GM21367 (cell line): ENCODE data around the gene THSD7A.

Experiments used
- ATAC-seq: cut with Tn5 transposase; IDR thresholded peaks from one replicate; pipeline ENCODE4 v1.9.1; 2021; ENCODE audit not compliant: unreplicated experiment

THSD7A gene

DNA sequence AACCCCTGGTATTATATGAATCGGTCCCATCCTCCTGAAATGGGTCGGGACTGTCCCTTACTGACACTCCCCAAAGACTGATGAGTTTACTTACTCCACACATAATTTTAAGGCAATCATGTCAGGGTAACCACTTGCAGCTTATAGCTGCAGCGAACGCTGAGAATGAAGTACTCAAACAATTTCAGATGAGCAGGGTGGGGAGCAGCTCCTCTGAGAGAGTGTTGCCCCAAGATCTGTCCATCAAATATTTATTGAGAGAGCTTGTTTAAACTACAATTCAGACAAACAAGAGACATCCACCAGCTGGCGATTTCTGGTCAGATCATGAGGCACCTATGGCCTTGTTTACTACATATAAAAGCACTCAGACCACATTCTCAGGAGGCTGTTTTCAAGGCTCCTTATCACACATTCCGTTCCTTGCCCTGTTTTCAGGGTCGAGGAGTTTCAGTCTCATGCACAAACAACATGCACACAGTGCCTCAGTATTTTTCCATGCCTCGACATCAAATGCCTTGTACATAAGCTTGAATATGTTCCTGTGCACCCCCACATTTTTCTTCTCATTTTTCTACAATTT is 80.1 kb downstream of the THSD7A start:
- no peak for ATAC-seq

DNA sequence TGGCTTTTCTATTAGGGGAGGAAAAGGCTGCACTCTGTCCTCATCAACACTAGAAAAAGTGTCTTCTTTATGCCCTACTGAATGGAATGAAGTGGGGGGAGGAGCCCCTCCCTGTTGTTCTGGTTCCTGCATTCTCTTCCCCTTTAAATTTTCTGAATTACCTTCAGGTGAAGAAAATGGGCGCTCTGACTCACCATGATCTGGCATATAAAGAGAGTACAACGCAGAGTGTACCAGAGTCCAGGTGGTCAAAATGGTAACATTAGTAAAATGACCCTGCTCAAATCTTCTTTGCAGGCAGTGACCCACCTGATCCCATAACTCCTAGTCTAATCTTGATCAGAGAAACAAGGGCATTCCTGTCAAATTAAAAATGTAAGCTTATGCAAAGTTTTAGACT is 80.7 kb downstream of the THSD7A start:
- ATAC-seq = no peak

DNA sequence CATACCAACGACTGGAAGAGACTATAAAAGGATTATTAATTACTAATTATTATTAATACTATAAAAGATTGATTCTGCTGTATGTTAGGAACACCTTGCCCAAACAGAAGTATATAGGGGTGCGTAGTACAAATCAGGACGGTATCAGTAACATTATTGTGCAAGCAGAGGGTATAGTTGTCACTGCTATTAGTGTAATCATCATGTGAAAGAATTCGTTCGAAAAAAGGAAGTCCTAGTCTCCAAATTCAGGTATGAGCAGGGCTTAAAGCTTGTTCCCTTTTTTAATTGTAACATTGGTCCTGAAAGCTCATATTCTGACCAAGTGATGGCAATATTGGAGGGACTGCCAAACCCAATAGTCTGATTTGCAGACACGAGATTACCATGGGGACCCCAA is 81.8 kb downstream of the THSD7A start:
- no peak for ATAC-seq

DNA sequence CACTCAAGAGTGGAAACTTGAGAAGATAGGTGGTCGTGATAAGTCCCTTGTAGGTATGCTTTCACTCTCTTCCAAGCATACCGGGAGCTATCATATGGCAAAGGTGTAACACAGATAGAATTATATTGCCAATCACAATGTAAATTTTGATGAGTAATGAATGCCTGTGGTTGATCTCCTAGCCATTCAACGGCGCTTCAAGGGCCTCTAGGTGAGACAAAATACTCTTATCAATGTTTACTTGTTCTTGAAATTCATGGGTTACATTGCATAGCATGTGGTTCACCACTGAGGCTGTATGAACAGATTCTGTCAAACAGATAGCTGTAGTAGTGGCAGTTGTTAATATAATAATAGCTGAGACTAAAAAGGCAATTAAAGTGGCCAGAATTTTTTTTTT is 82.4 kb downstream of the THSD7A start:
- ATAC-seq = no peak

DNA sequence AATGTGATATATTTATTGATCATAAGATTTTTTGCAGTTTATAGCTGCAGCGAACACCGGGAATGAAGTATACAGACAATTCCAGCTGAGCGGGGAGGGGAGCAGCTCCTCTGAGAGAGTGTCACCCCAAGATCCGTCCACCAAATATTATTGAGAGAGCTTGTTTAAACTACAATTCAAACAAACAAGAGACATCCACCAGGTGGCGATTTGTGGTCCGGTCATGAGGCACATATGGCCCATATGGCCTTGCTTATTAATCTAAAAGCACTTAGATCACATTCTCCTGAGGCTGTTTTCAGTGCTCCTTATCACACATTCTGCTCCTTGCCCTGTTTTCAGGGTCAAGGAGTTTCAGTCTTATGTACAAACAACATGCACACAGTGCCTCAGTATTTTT is 83.1 kb downstream of the THSD7A start:
- ATAC-seq = no peak

DNA sequence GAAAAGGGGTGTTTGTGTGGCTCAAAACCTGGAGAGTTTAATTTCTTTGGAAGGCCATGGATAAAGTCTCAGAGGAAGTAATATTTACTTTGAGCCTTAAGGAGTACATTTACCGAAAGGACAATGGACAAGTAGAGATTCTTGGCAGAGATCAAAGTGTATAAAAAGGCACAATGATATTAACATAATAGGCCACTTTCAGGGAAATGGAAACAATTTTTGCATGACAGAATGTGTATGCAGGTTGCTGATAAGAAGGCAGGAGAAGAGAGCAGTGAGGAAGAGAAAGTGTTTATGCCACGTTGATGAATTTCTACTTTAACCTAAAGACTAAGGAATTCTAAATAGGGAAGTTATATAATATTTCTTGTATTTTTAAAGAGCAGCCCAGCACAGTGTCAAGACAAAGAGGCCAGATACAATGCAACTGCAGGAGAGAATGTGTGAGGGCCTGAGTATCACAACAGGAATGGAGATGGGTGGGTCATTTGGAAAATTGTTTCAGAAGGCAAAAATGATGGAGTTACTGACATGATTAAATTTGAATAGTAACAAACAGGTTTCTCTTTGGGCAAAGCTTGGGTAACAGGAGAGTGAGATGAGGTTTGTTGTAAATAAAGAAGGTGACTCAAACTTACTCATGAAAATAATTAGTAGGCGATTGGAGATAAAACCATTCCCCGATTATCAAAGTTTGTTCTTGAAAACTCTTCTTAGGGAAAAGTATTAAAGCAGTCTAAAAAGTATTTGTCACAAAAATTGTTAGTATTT is 84.1 kb downstream of the THSD7A start:
- no peak for ATAC-seq

DNA sequence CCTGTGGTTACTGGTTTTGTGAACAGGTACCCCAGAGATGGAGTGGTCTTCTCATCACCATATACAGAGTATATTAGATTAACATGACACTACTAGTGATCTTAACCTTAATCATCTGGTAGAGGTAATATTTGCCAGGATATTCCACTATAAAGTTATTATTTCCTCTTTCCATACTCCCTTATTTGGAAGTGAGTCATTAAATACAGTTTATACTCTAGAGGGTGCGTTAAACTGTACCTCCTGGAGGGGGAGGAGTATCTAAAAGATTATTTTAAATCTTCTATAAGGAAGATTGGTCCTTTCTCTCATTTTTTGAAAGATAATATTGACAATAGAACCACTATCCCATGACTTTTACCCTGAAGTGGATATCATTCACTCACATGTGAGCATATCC is 85.4 kb downstream of the THSD7A start:
- ATAC-seq = no peak

DNA sequence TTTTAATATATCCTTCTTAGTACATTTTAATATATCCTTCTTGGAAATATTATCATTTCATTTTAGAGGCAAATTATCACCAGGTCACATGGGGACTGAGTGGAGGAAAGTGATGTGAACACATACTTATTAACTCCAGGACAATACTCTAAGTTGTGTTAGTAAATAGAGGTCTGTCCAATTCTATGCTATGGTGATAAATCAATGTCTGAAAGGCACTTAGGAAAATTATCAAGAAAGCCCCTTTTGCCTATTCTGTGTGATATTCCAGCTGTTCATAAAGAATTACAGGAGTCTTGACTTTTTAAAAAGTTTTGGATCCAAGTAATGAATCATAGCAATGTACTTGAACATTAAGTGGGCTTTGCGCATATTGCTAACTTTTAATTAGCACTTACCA is 88.5 kb downstream of the THSD7A start:
- no peak for ATAC-seq

DNA sequence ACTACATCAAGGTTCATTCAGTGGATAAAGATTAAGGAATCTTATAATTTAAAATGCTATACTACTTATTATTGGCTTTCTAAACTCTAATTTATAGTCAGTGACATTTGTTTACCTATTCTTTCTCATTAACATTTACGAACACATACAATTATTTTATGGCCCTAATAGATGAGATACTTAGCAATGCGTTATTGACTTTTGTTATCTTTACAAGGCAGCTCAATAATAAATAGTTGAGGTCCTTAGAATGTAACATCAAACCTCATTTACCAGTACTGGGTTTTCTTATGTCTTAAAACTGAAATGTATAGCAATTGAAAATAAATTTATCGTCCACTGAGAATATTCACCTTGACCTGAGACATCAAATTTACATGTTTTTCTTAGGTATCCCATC is 89.0 kb downstream of the THSD7A start:
- ATAC-seq = no peak

DNA sequence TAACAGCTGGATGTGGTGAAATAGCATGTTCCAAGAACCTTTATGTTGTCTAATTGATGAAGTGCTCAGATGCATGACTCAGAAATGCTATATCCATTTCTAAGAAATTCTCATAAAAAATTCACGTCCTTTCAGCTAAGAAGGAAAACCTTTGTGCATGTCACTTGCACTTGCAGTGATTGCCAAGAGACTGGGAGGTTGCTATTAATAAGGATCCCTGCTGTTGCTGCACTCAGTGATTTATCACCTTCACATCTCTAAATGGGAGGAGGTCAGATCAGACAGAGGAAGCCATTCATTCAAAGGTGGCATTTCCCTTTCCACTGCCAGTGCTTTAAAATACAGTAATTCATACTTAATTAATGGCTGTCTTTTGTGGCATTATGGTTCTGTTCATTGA is 89.5 kb downstream of the THSD7A start:
- no peak for ATAC-seq

DNA sequence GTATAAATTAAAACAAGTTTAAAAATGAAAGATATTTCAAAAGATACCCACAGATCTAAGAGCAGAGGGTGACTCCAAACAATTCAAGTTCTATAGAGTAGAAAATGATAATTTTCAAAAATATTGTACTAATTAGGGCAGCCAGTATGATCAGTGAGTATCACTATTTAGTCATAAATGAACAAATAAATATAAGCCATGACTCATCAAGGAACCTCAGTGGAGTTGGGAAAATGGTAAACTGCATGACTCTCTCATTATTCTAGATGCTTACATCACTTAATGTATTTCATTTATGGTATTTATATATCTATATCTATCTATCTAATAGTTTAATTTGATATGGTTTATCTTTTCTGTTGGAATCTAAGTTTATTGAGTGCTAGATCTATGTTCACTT is 94.3 kb downstream of the THSD7A start:
- no peak for ATAC-seq

DNA sequence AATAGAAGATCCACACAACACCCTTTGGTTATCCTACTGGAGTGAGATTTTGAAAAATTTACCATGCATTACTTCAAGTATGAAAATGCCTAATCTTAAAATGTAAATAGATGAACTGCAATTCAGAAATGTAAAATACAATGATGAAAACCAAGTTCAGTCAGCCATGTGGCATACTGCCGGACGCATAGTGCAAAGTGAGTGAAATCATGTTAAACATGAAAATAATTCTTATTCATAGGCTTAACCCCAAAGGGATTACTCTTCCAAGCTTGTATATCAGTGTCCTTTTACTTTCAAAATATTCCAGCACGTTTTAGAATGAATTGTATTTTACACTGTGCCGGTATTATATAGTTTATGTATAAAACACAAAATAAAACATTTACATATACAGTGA is 99.8 kb downstream of the THSD7A start:
- no peak for ATAC-seq

DNA sequence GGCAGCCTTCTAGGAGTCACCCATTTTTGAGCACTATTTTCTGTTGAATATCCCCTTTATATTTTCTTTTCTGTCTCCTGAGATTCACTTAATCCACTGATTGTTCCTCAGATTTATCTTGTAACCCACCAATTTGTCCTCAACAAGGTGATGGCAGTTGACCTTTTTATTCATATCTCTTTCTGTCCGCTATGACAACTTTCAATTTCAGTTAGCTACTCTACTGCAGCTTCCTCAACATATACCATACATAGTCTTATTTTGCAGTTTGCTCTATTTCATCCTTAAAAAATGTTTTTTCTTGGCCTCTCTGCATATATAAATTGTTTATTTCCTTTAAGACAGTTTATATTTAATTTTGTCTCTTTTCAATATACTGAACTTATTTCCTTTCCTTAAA is 101.3 kb downstream of the THSD7A start:
- ATAC-seq = no peak

DNA sequence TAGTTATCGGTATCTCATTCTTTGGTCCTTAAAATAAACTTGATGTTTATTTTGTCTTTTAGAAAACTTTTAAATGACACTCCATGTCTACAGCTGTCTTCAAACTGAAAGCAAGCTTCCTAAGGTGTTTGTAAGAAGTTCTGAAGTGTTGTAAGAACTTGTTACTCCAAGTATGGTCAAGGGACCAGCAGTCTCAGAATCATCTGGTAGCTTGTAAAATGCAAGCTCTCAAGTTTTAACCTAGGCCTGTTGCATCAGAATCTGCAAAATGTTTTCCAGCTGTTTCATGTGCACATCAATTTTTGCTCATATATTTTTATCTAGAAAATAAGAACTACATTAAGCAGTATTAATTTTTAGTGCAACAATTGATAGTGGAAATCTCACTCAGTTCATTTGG is 104.1 kb downstream of the THSD7A start:
- ATAC-seq = no peak

DNA sequence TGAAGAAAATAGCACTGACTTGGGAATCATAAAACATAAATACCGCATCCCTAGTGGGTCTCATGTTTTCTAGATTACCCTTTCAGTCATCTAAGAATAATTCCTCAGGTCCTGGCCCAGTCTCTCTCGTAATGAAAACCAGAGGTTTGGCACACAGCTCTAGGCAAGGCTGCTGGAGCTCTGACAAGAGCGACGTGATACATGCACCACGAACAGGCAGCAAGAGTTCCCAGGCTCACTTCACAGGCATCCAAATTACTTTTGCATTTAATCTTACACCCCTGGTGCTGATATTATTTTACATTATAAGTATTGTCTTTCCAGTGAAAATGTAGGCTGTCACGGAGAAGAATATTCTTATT is 105.2 kb downstream of the THSD7A start:
- no peak for ATAC-seq

DNA sequence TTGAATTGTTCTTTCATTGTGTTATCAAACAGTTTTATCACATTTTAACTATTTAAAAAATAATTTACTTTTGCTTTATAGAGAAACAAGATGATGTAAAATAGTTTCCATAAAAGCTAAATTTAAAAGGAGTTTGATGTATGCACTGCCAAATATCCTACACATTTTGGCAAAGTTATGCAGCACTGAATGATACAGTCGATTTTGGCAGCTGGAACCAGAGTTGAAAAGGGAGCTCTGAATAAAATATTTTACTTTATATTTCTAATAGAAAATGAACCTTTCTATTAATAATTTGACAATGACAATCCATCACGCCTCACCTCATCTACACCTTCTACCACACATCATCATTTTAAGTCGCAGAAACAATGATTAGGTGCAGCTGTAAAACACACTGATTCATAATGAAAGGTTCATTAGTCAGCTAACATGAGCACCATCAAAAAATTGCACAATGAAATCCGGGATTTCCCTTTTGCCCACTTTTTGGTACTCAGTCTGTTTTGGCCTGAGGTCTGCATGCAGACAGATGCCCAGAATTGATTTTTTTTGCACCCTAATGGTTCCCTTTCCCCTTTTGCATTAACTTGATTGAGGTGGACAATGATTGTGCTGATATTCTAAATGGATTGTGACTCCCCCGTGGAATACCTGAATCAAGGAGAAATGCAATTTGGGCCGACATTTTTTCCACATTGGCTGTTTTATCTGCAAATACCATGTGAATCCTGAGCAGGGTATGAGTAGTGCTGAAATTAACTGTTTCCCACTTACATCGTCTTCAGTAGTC is 105.8 kb downstream of the THSD7A start:
- no peak for ATAC-seq

DNA sequence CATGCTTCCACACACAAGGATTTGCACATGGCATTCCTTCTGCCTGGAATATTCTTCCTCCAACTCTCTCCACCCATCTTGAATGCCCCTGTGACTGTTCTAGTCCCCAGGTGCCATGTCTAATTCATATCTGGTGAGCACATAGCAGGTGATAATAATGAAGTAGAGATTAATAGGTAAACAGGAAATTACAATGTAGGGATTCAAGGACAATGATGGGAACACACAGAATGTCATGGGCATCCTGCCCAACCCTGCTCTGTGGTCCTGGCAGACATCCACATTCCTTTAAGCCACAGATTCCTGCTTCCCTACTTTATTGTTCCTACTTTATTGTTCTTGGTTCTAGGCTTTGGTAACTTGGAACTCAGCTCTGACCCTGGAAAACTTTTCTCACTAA is 115.8 kb downstream of the THSD7A start:
- ATAC-seq = no peak

DNA sequence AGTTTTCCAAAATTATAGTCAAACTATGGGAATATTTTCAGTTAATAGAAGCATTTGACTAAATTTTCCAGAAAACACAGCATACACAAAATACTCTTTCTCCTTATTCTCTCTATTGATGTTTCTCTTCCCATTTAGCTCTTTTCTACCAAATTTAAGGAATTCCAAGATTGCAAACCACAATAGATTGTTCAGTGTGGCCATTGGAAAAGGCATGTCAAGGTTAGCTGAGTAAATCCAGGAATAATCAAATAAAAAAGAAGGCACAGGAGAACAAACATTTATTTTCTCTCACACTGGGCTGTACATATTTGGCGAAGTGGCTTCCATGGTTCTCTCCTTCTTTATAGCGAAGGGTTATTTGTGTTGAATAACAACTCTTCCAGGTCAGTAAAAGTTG is 117.3 kb downstream of the THSD7A start:
- no peak for ATAC-seq

DNA sequence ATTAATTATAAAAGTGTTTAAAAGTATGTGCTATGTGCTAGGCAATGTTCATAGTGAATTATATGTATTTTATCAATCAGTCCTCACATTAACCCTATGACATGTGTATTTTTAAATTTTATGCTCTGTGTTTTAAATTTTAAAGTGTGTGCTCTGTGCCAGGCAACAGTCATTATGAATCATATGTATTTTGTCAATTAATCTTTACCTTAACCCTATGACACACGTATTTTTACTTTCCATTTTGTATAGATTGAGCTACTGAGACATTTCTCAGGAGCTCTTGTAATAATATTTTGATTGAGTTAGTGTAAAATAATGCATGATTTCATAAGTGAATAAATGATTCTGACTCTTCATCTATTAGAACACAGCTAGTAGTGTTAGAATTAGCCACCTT is 117.8 kb downstream of the THSD7A start:
- ATAC-seq = no peak

DNA sequence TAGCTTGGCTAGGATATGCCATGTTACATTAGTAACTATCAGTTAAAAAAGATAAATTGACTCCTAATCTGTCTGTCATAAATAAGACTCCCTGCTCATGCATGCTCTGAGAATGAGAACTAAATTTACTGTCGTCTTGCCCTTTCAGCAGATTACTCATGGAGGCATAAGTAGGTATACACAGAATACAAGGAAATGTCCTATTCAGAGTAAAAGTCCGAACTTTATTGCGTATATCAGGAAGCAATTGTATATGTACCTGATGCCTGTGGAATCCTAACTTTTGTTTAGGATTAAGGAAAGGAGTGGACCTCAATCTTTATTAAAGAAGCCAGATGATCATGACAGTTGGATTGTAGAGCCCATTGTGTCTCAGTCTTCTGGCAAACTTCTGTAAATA is 118.6 kb downstream of the THSD7A start:
- ATAC-seq = no peak

DNA sequence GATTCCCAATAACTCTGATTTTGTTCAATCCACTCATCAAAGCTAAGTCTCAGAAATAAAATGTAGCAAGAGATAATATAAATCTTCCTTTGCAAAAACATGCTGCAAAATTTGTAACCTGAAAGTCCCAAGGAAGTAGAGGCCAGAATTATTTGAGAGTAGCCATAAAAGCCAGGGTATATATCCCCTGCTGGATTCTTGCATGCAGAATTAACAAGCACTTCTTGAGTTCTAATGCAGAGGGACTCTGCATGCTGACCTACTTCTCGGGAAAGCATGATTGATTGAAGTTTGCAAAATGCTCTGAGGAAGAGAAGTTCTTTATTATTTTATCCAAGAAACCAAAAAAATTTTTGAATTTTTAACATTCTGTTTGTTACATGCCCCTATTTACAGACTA is 121.6 kb downstream of the THSD7A start:
- ATAC-seq = no peak

DNA sequence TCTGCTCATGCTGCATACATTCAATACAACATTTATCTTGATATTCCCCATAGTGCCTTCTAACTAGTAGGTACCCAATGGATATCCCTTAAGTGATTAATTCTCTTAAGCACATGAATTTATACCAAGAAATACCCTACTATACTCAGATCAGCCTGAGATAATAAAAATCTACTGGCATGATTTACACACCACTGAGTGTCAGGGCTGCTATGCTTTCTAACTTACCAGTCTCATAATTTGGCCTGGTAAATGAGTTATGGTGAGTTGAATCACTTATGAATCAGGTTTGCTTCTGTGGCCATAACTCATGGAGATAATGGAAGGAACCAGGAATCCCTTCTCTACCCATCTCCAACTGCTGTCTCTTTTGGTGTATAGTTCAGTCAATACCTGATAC is 122.8 kb downstream of the THSD7A start:
- no peak for ATAC-seq
